KMS-11 (cell line): ENCODE results near the gene SLC19A1.

Experiments
- H2AFZ ChIP-seq: fragments of 200-600 bp; sonication (generic); 2 replicates; pipeline ENCODE4 v1.6.1; 2016; ENCODE audit warnings: antibody characterized with exemption, mixed run types, low read depth
- H3K27ac ChIP-seq: fragments of 200-600 bp; sonication (generic); 2 replicates; pipeline ENCODE4 v1.6.1; 2016; ENCODE audit warnings: mild to moderate bottlenecking, mixed run types
- H3K27me3 ChIP-seq: fragments of 200-600 bp; sonication (generic); 2 replicates; pipeline ENCODE4 v1.6.1; 2017; ENCODE audit warnings: mild to moderate bottlenecking, low read depth, mixed run types, moderate library complexity; ENCODE audit not compliant: insufficient read depth
- H3K36me3 ChIP-seq: fragments of 200-600 bp; sonication (generic); 2 replicates; pipeline ENCODE4 v1.6.1; 2017; ENCODE audit warnings: mild to moderate bottlenecking, mixed run types; ENCODE audit not compliant: insufficient read depth
- H3K4me1 ChIP-seq: fragments of 200-600 bp; sonication (generic); 2 replicates; pipeline ENCODE4 v1.6.1; 2016; ENCODE audit warnings: mild to moderate bottlenecking, low read depth, mixed run types; ENCODE audit not compliant: poor library complexity, severe bottlenecking
- H3K4me2 ChIP-seq: fragments of 200-600 bp; sonication (generic); 2 replicates; pipeline ENCODE4 v1.7.0; 2016; ENCODE audit warnings: mild to moderate bottlenecking, mixed run types
- H3K4me3 ChIP-seq: fragments of 200-600 bp; sonication (generic); IDR thresholded peaks from 2 replicates; pipeline ENCODE4 v1.6.1; 2017; ENCODE audit warnings: low read depth, low read length, mixed read lengths; ENCODE audit not compliant: insufficient read depth
- H3K79me2 ChIP-seq: fragments of 200-600 bp; sonication (generic); 2 replicates; pipeline ENCODE4 v1.6.1; 2016; ENCODE audit warnings: low read depth, mixed run types; ENCODE audit not compliant: insufficient read depth
- H3K9ac ChIP-seq: fragments of 200-600 bp; sonication (generic); 2 replicates; pipeline ENCODE4 v1.6.1; 2016; ENCODE audit warnings: mild to moderate bottlenecking, mixed run types
- H4K20me1 ChIP-seq: fragments of 200-600 bp; sonication (generic); 2 replicates; pipeline ENCODE4 v1.6.1; 2016; ENCODE audit warnings: mild to moderate bottlenecking, mixed run types; ENCODE audit not compliant: insufficient read depth
- TF ChIP-seq, protein P1 (sequence below): fragments of 200-600 bp; sonication (generic); conservative IDR thresholded peaks from 2 replicates; pipeline ENCODE4 v1.6.1; 2017; ENCODE audit warnings: low read depth, mild to moderate bottlenecking, antibody characterized with exemption, low read length, moderate library complexity, mixed read lengths

SLC19A1 gene

DNA sequence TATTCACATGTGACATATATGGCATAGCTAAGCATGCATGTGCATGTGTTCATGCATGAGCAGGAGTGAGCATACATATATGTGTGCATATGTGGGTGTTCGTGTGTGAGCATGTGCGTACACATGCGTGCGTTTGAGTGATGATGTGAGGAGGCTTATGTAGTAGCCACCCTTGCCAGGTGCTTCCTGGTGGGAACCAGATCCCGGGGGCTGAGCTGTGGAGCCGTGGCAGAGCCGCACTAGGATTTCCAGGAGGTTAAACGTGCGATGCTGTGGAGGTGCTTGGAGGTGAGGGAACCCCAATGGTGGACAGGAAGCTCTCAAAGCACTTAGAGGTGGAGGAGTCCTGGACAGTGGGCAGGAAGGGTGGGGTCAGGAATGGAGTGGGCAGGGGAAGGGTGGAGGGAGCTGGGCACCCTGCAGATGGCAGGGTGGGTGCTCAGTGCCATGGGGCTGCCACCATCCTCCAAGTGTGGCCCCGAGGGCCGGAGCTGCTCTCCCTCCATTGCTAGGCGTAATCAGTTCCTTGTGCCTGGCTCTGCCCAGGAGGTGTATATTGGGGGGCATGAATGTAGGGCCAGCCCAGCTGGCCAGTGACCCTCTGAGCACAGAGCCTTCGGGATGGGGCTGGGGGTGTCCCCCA is 88.8 kb downstream of the SLC19A1 start:
- H2AFZ ChIP-seq: no peak overlapping the region
- no peak overlapping the region for H3K4me2 ChIP-seq
- no peak overlapping the region for H3K27ac ChIP-seq
- H3K27me3 ChIP-seq: peaks cover 54% of the 10 kb centered on the region
- H4K20me1 ChIP-seq: no peaks in the 10 kb centered on the region
- H3K79me2 ChIP-seq: no peaks in the 10 kb centered on the region
- H3K4me3 ChIP-seq: no peak overlapping the region
- no peaks in the 10 kb centered on the region for H3K36me3 ChIP-seq
- H3K4me1 ChIP-seq: no peaks in the 10 kb centered on the region
- TF ChIP-seq, protein P1, sequence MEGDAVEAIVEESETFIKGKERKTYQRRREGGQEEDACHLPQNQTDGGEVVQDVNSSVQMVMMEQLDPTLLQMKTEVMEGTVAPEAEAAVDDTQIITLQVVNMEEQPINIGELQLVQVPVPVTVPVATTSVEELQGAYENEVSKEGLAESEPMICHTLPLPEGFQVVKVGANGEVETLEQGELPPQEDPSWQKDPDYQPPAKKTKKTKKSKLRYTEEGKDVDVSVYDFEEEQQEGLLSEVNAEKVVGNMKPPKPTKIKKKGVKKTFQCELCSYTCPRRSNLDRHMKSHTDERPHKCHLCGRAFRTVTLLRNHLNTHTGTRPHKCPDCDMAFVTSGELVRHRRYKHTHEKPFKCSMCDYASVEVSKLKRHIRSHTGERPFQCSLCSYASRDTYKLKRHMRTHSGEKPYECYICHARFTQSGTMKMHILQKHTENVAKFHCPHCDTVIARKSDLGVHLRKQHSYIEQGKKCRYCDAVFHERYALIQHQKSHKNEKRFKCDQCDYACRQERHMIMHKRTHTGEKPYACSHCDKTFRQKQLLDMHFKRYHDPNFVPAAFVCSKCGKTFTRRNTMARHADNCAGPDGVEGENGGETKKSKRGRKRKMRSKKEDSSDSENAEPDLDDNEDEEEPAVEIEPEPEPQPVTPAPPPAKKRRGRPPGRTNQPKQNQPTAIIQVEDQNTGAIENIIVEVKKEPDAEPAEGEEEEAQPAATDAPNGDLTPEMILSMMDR: no peak
- H3K9ac ChIP-seq: no peak overlapping the region

DNA sequence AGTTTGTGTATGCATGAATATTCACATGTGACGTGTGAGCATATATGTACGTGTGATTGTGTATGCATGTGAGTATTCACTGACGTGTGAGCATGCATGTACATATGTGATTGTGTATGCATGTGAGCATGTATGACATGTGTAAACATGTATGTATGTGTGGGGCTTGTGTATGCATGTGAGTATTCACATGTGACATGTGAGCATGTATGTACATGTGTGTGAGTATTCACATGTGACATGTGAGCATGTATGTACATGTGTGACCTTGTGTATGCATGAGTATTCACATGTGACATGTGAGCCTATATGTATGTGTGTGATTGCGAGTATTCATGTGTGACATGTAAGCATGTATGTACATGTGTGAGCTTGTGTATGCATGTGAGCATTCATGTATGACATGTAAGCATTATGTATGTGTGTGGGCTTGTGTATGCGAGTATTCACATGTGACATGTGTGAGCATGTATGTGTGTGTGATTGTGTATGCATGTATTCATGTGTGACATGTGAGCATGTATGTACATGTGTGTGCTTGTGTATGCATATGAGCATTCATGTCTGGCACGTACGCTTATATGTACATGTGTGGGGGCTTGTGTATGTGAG is 89.4 kb downstream of the SLC19A1 start:
- Histone ChIP-seq H3K4me1 (no peaks in the 10 kb centered on the region), H4K20me1 (no peaks in the 10 kb centered on the region), H3K36me3 (no peaks in the 10 kb centered on the region), H2AFZ (no peak overlapping the region), H3K27ac (no peak overlapping the region), H3K27me3 (peaks cover 58% of the 10 kb centered on the region), H3K4me3 (no peak overlapping the region), H3K79me2 (no peaks in the 10 kb centered on the region), H3K9ac (no peak overlapping the region), H3K4me2 (no peak overlapping the region)
- TF ChIP-seq, protein P1: no peak

DNA sequence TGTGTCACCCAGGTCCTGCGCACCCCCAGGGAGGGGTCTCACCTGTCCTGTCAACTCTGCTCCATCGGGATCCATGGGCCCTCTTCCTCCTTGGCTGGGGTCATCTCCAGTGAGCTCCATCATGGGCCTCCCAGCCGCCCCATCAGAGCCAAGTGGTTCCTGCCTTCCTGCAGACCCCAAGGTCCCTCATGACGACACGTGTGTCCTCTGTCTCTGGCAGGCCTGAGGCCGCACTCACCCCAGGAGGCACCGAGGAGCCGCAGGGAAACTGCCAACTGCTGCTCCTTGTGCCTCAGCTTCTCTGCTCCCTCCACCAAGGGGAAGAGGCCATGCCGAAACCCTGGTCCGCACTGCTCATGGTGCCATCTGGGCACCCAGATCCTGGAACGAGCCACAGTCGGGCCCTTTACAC is 90.5 kb downstream of the SLC19A1 start:
- Histone ChIP-seq H3K36me3 (peaks cover 1% of the 10 kb centered on the region; the same call in 1 of the 2 replicates), H3K4me2 (no peak overlapping the region), H2AFZ (no peak overlapping the region), H3K4me1 (no peaks in the 10 kb centered on the region), H3K9ac (no peak overlapping the region), H3K27ac (no peak overlapping the region), H4K20me1 (no peaks in the 10 kb centered on the region), H3K27me3 (peaks cover 65% of the 10 kb centered on the region), H3K4me3 (no peak overlapping the region), H3K79me2 (no peaks in the 10 kb centered on the region)
- TF ChIP-seq, protein P1: no peak

DNA sequence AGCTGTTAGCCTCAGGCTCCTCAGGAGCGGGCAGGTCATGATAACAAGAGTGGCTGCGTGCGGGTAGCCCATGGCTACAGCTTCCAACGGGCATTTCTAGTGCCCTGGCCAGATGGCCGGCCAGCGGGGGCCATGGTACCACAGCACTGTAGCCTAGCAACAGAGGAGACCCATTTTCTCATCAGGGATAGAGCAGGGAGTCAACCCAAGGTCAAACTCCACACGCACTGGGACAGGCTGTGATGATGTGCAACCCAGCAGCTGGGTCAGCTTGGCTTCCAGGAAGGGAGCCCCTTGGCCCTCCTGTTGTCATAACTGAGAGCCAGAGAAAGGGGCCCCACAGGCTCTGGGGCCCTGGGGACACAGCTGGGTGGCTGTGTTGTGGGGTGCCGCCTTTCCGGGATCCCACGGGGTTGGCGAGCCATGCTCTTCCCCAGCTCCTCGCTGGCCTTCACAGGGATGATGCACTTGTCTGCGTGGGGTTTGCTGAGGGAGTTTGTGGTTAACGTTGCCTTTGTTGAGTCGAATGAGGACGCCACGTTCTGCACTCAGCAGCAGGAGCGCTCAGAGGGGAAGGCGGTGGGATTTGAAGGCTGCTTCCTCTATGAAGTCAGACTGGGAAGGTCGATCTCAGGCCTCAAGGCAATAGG is 91.0 kb downstream of the SLC19A1 start:
- H3K4me3 ChIP-seq: no peak overlapping the region
- H3K27me3 ChIP-seq: peaks cover 70% of the 10 kb centered on the region
- no peaks in the 10 kb centered on the region for H3K79me2 ChIP-seq
- H3K4me1 ChIP-seq: no peaks in the 10 kb centered on the region
- H3K27ac ChIP-seq: no peak overlapping the region
- H3K4me2 ChIP-seq: no peak overlapping the region
- no peak overlapping the region for H2AFZ ChIP-seq
- H3K9ac ChIP-seq: no peak overlapping the region
- TF ChIP-seq, protein P1: no peak
- peaks cover 3% of the 10 kb centered on the region; the same call in 1 of the 2 replicates for H3K36me3 ChIP-seq
- H4K20me1 ChIP-seq: no peaks in the 10 kb centered on the region
